ENCODE results near the gene CLDN6.

The CLDN6 gene

GRCh38 chr16:3051494-3051893, 33.5 kb upstream of the CLDN6 start:
- DNase-seq, result no peak

- no peak for DNase-seq
These were observed 33.0 kb upstream of the CLDN6 start for GRCh38 chr16:3051009-3051408.

DNA sequence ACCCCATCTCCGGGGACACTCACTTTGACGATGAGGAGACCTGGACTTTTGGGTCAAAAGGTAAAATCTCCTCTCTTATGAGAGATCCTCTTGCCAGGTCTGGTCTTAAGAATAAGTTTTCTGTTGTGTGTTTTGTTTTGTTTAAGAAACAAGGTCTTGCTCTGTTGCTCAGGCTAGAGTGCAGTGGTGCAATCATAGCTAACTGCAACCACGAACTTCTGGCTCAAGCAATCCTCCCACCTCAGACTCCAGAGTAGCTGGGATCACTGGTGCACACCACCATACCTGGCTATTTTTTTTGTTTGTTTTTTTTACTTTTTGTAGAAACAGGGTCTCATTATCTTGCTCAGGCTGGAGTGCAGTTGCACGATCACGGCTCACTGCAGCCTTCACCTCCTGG, 32.5 kb upstream of the CLDN6 start:
- no peak for DNase-seq

DNA sequence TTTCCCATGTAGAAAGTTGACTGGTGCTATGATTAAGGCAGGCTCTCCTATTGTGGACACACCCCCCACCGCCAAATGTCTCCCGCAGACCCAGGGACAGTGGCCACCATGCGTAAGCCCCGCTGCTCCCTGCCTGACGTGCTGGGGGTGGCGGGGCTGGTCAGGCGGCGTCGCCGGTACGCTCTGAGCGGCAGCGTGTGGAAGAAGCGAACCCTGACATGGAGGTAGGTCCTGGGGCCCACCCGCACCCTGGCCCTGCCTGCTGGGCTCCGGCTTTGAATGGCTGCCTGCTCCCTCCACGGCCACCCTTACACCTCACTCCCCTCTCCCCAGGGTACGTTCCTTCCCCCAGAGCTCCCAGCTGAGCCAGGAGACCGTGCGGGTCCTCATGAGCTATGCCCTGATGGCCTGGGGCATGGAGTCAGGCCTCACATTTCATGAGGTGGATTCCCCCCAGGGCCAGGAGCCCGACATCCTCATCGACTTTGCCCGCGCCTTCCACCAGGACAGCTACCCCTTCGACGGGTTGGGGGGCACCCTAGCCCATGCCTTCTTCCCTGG, 32.0 kb upstream of the CLDN6 start:
- DNase-seq, result no peak

GRCh38 chr16:3047387-3047720, 29.4 kb upstream of the CLDN6 start:
- DNase-seq, result no peak

DNA sequence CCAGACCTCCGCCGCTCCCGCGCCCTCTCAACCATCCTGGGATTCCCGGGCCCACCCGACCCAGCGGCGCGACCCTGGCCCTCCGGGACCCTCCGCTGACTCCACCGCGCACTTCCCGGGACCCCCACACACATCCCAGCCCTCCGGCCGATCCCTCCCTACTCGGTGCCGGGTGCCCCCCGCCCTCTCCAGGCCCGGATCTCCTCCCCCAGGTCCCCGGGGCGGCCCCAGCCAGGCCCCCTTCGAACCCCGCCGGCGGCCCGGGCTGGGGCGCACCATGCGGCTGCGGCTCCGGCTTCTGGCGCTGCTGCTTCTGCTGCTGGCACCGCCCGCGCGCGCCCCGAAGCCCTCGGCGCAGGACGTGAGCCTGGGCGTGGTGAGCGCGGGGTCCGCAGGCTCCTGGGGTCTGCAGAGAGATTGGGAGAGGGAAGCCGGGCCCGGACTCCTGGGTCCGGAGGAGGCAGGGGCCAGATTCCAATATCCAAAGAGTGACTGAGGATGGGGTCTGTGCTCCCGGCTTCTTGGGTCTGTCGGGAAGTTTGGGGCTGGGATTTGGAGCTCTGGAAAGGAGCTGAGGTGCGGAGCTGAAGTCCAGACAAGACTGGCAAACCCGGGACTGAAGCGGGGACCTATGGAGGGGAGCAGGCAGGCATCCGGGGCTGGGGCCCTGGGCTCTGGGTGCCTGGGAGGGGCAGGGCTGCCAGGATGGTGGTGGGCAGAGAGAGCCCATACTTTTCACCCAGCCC, 28.8 kb upstream of the CLDN6 start:
- no peak for DNase-seq

DNA sequence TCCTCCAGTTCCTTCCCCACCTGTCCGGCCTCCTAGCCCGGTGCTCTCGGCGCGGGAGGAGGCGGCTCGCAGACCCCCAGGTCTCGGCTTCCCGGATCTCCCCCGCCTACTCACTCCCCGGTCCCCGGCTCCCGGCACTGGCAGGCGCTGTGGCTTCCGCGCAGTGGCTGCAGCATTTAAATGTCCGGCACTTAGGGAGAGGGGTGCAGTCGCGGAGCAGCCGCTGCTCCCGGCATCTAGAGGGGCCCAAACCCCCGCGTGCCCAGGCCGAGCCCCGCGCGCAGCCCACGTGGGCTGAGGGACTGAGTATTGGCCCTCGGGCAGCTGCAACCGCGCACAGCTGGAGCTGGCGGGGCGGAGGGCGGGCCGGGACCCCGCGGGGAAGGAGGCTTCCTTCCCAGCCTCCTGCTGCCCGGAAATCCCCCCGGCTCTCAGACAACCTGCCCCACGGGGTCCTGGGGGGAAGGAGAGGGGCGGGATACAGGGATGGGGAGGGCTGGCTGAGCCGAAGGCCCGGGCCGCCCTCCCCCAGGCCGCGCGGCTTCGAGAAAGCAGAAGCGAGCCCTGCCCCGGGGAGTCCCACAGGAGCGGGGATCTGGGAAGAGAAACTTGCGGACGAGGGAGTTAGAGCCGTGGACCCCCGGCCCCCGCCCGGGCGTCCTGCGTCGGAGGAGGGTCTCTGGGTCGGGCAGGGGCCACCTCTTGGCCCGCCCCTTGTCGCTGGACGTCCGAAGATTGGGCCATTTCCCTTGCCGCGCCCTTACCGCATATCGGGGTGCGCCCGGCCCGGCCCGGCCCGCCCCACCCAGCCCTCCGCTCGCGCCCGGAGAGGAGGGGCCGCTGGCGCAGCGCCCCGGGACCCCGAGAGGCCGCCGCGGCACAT, 28.0 kb upstream of the CLDN6 start, which contains the start of gene MMP25:
TSS of gene MMP25 (plus strand) at position 804 of the 883 bp plus-strand sequence. CDS start 357 bp downstream, outside the sequence.
- DNase-seq, result no peak

GRCh38 chr16:3044708-3045107, 26.7 kb upstream of the CLDN6 start:
- DNase-seq, result no peak

GRCh38 chr16:3042376-3042775, 24.4 kb upstream of the CLDN6 start:
- DNase-seq, result no peak

GRCh38 chr16:3038896-3039295, 20.9 kb upstream of the CLDN6 start:
- no peak for DNase-seq

- DNase-seq, result no peak
These were observed 20.3 kb upstream of the CLDN6 start for GRCh38 chr16:3038256-3038655.

DNA sequence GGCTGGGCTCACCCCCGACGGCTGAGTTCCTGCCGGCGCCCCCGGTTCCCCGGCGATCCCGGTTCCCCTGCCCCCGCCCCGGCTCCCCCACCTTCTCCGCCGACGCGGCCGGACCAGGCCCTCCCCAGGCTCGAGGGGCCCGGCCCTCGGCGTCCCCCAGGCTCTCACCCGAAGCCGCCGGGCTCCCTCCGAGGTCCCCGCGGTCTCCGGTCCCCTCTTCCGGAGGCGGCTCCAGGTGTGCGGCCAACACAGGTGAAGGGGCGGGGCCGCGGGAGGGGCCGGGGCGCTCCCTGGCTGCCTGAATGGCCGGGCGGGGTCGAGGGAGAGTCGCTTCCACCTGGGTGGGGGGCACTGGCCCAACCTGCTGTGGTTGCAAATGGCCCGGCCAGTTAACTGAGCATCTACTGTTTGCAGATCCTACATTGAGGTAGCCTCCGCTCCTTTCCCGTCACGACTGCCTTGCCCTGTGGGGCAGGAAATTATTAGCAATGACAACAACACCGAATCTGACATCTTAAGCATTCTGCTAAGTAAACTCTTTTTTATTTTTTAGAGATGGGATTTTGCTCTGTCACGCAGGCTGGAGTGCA, 18.8 kb upstream of the CLDN6 start, which contains the start of gene BICDL2:
TSS of gene BICDL2 (minus strand) at position 219 of the 590 bp plus-strand sequence. CDS start 1,448 bp downstream, outside the sequence.
- no peak for DNase-seq

DNA sequence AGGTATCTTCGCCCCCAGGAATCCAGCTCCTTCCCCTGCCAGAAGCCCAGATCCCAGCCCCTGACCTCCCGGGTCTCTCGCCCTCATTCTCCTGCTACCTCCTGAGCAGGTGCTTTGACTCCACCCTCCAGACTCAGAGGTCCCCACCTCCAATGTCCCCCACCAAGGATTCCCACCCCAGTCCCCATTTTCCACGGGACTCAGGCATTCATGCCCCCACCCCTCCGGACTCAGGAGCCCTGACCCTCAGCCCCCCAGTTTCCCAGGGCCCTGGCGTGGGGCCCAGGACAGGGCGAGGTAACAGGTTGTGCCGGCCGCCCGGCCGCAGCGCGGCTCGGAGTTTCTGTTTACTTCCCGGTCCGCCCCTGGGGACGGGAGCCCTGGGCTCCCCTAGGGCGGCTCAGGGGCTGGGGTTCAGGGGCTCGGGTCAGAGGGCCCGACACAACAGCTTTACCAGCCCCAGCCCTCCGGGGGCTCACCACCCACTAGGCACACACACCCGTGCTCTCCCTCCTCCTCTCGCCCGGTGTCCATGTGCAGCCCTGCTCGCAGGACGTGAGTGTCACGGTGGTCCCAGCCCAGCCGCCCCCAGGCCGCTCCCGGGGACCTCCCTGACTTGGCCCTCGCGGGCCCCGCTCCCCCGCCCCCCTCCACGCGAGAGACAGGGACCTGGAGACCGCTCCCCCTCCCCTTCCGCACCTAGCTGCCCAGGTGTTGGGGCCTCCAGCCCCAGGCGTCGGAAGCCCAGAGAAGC, 18.2 kb upstream of the CLDN6 start:
- DNase-seq, result no peak

GRCh38 chr16:3035289-3035971, 17.4 kb upstream of the CLDN6 start:
- DNase-seq, result no peak

DNA sequence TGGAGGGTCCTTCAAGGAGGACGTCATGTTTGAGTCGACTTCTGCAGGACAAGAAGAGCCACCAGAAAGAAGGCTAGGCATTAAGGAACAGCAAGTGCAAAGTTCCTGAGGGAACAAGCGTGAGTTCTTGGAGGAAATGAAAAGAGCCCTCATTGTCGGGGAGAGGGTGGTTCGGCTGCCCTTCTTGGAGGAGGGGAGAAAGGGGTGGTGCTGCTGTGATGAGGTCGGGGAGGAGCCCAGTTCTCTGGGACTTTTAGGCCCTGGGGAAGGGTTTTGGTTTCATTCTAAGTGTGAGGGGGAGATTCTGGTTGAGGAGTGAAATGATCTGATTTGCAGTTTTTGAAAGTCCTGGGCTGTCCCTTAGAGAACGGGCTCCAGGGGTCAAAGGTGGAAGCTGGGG, 14.6 kb upstream of the CLDN6 start:
- DNase-seq, result no peak

DNA sequence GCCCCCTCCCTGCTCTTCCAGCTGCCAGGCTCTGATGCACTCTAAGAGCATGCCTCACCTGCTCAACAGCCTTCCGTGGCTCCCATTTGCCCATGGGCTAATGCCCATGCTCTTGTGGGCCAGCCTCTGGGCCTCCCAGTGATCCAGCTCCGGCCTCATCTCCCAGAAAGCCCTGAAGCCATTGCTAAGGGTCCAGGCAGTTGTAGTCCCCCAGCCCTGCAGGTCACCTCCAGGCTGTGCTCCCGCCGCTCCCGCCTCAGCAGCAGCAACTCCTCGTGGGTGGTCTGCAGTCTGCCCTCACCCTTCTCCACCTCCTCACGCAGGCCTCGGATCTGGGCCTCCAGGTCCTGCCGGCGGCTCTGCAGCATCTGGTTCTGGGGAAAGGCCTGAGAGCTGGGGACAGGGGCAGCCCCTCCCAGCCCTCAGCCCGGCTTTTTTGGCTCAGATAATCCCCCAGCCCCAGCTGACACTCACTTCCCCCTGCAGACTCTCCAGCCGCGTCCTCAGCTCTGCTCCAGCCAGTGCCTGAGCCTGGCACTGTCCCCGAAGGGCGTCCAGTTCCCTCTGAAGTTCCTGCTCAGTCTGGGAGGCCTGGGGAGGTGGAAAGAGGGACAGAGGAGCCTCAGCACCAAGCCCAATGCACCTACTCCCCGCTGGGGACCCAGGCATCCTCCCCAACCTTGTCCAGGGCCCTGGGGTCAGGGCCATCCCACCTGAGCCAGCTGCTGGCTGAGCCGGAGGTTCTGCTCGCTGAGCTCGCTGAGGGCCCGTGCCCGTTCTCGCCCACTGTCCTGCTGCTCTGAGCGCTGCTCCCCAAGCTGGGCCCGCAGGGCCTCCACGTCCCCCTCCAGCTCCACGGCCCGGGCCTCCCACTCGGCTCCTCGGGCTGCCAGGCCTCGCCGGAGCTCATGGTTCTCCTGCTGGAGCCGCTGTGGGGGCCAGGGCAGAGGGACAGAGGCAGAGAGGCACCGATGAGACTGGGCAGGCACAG, 12.5 kb upstream of the CLDN6 start:
- no peak for DNase-seq

- DNase-seq, result no peak
These were observed 11.7 kb upstream of the CLDN6 start for GRCh38 chr16:3029491-3030221.

DNA sequence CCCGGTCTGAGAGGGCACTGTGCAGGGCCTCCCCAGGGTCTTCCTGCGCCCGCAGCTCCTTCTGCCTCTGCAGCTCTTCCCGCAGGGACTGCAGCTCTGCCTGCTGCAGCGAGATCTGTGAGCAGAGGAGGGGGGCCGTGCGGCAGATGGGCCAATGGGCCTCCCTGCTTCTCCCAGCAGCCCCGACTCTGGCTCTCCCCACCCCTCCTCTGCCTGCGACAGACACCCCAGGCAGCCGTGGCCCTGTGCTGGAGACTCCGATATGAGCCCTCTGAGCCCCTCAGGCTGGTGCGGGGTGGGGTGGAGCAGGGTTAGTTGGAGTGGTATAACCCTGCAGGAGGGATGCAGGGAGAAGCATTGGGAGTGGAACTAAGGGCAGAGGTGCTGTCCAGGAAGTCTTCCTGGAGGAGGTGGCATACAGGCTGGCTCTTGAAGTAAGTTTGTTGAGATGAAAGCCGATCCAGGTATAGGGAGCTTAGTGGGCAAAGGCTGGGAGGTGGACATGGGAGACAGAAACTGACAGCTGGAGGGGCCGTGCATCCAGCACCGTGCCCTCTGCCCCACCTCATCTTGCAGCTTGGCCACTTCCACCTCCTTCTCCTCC, 10.8 kb upstream of the CLDN6 start:
- DNase-seq, result no peak

- DNase-seq, result peak; percentile 83
These were observed 10.2 kb upstream of the CLDN6 start for GRCh38 chr16:3027983-3028715.
